Thyroid gland (tissue), 4 donors: ENCODE results near the gene LRCH3.
"Not testable (repeated sequence)": the region's sequence is repeated elsewhere in the genome, so short reads cannot be mapped to it uniquely, and the experiment has no call there.

ENCODE experiments used
- CTCF ChIP-seq, 6 experiments: fragments of 200-600 bp in 3 of 6; fragments of 450-650 bp in 3 of 6; sonication (generic) in 3 of 6; IDR thresholded peaks; one replicate each; pipeline ENCODE4 v1.5.1; 2016 to 2019; ENCODE audit warnings: antibody characterized with exemption in 6 of 6, mild to moderate bottlenecking in 2 of 6, inconsistent platforms in 1 of 6, moderate library complexity in 1 of 6
- POLR2A ChIP-seq, 2 donors: fragments of 450-650 bp; IDR thresholded peaks; one replicate each; pipeline ENCODE4 v1.6.1; 2017; ENCODE audit warnings: antibody characterized with exemption in 2 of 2, mild to moderate bottlenecking in 2 of 2, moderate library complexity in 1 of 2

- TF ChIP-seq CTCF, POLR2A (IDR thresholded peaks at IDR 0.05): not testable (repeated sequence)
These were observed 130.6 kb downstream of the LRCH3 start for GRCh38 chr3:197921429-197922275.
